ENCODE results near the gene BTK.

BTK gene

GRCh38 chrX:101393530-101394305 lies 7.7 kb upstream of the BTK start:
- DNase-seq (ENCODE audit: low read depth) = no peak

GRCh38 chrX:101391831-101392230 lies 5.8 kb upstream of the BTK start:
- no peak for DNase-seq (ENCODE audit: low read depth)

- peak; percentile 86 for DNase-seq (ENCODE audit: low read depth)
Observed at GRCh38 chrX:101390664-101391525, 4.9 kb upstream of the BTK start, which contains the start of gene RPL36A. TSS of gene RPL36A (plus strand) at chrX:101391011. CDS start at chrX:101391044, 33 bp downstream.

GRCh38 chrX:101388604-101389003 lies 2.6 kb upstream of the BTK start:
- DNase-seq (ENCODE audit: low read depth) = no peak

DNA sequence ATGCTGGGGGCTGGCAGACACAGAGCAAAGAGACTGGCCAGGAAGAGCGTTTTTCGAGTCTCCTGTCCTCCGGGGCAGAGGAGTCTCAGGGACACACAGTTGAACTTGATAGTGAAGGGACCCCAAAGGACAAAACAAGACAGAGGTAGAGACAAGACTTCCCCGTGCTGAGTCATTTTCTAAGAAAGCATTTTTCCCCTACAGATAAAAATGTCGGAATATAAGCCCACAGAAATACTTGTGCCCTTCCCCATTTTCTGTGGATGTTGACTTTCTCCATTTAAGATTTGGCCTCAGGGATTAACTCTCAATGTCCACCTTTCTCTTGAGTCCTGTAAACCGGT lies 523 bp upstream of the BTK start:
- DNase-seq (ENCODE audit: low read depth) = no peak

DNA sequence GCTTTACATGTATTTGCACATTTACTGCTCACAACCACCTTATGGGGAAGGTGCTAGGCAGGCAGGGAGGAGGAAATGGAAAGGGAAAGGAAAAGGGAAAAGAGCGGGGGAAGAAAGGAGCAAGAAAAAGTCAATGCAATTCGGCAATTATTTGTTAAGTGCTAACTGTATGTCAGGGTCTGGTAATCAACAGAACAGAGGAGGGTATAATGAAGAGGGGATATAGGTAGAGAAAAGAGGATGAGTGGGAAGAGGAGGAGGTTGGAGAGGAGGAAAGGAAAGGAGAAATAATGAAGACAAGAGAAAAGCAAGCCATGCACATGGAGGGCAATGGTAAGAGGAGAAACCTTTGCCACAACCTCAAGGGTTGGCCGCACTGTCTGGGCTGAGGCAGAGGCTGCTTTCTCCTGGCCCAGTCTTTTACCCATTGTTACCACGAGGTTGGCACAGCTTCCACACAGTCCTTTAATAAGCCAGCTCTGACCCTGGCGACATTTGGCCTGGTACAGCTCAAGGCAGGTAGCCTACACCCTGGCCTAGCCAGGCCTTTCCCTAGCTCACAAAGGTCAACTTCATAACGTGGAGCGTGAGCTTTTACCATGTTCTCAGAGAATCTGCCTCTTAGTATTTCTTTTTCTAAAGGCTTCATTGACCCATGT lies 836 bp downstream of the BTK start:
- DNase-seq (ENCODE audit: low read depth) = no peak

DNA sequence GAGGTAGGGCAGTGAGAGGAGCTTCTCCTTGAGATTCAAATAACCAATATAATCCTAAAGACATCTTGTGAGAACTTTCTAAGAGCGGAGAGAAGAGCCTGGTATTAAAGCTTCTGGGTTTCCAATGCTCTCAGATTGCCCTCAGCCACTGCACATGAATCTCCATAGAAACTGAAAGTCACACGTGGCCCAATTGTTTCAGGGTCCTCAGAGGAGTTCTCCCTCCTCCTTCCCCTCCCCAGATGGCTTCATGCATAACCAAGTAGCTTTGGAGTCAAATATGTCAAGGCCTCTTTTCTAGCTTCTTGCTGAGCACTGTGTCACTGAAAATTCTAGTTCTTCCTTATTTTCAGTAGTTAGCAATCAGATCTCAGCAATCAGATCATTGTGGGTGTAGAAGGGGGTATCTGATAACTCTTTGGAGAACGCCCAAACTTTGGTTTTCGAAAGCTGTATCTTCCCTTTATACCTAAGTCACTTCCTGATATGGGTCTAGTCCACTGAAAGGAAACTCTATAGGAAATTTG lies 2.2 kb downstream of the BTK start:
- no peak for DNase-seq (ENCODE audit: low read depth)

DNA sequence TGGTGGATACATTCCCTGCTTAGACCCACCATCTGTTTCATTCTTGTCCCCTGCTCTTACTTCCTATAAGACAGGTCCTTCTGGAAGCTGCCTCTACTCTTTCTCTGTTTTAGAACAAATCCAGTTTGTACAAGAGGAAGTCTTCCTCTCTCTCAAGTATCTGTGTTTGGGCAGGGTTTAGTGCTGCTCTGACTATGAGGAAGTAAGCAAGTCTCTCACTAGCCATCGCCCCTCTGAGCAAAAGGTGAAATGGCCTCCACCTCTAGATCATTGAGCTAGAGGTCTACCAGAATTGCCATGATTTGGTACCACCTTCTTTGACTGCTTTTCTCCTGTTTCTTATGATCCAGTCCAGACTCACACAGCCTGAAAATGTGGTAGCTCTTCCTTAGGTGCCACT lies 8.4 kb downstream of the BTK start:
- DNase-seq (ENCODE audit: low read depth) = no peak

GRCh38 chrX:101370888-101371504 lies 15.0 kb downstream of the BTK start:
- no peak for DNase-seq (ENCODE audit: low read depth)

DNA sequence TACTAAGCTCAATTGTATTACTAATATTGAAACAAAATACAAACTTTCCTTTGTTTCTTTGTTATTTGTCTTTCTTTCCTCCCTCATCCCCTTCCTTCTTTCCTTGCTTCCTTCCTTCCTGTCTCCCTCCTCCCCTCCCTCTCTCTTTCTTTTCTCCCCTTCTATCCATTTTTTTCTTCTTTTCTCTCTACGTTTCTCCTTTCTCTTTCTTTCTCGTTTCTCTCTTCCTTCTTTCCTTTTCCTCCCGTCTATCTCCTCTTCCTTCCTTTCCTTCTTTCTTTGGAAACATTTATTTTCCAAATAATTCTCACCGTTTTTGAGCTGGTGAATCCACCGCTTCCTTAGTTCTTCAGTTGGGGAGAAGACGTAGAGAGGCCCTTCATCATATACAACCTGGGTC lies 16.3 kb downstream of the BTK start:
- DNase-seq (ENCODE audit: low read depth) = no peak

DNA sequence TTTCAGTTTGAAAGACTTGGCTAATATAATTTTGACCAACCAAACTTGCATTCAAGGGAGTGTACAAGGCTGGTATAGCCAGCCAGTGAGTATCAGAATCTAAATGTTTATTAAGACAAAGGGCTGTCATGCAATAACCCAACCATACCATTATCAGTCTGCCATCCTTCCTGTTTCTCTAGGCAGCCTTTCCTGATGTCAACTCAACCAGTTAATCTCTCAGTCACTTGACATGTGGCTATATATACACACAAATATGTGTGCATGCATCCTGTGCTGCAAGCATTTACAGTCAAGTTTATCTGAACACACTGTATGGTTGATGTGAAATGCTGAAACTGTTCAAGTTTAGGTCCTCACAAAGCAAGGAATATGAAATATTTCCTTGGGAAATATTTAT lies 17.2 kb downstream of the BTK start:
- no peak for DNase-seq (ENCODE audit: low read depth)

DNA sequence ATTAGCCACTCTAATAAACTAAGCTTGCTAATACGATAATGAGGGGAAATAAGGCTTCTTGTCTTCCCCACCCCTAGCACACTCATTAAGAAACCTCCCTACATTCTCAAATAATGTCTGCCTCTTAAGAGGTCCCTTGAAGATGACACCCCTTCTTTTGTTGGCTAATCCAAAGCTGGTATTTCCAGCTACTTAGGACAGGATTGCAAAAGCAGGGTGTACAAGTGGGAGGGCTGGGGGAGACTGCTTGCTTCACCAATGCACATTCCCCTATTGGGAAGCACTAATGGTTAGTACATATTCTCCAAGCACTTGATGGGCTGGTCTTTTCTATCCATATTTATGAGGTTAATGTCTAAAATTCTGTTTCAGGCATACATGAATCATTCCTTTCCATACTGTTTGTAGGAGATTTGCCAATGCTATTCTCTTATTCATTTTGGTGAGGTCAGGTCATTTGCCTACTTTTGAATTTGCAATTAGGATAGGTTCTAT lies 20.6 kb downstream of the BTK start:
- no peak for DNase-seq (ENCODE audit: low read depth)

DNA sequence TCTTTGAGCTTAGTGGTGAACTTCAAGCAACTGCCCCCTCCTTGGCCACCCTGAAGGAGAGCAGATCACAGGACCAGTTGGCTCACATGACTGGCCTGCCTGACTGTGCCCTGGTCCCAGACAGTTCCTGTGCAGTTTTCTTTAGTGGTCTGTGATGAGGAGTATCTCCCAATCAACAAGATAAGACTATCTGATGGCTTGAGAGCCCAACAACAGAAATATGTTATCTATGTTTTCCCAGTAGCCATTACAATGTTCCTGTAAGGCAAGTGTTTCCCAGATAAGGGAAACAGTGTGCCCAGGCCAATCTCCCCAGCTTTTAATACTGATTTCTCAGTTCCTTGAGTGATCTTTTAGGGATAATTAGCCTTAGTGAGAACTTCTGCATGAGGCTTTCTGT lies 23.2 kb downstream of the BTK start:
- no peak for DNase-seq (ENCODE audit: low read depth)

DNA sequence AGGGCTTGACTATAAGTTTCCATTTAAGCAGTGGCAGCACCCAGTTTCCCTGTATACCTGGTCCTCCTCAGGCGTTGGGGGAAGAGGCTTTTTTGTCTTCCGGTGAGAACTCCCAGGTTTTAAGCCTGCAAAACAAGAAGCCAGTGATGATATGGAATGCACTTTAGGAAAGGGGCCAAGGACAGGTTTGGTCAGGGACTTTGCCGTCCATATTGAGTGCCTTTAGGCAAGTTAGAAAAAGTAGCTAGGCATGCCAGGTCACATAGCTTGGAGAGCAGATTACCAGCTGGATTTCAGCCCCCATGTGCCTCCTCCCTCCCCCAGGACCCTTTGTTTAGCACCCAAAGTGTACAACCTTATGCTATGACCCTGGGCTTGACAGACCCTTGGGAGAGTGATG lies 23.9 kb downstream of the BTK start:
- no peak for DNase-seq (ENCODE audit: low read depth)

GRCh38 chrX:101360390-101360789 lies 25.6 kb downstream of the BTK start:
- no peak for DNase-seq (ENCODE audit: low read depth)

DNA sequence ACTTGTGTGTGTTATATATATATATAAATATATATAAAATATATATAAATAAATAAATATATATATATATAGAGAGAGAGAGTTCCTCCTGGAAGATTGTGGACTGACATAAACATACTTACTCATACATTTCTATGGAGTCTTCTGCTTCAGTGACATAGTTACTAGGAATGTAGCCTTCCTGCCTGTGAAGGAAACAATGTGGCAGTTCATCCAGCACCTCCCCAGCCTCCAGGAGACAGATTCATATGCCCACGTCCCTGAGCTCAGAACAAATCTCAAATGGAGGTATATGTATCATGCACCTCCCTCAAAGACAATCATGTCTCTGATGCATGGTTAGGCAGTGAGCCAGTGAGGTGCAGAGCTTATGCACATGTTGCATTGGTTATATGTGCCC lies 26.0 kb downstream of the BTK start:
- DNase-seq (ENCODE audit: low read depth) = no peak

GRCh38 chrX:101357166-101357795 lies 28.7 kb downstream of the BTK start:
- no peak for DNase-seq (ENCODE audit: low read depth)

DNA sequence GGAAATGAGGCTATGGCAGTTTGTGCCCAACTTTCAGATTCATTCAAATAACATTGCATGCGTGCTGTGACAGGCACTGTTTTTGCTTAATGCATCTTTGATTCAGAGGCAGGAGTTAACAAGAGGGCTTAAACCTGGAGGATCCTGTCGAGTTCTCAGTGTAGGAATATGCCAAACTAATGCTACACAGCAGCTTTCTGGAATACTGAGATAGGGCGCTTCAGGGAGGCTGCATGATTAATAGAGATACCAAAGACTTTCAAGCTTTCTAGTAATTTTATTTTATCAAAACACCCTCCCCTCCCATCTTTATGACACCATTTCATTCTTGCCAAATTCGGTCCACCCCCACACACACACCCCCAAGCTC lies 36.8 kb downstream of the BTK start:
- no peak for DNase-seq (ENCODE audit: low read depth)

- no peak for DNase-seq (ENCODE audit: low read depth)
Observed at GRCh38 chrX:101348452-101349192, 37.4 kb downstream of the BTK start, which contains the start of gene TIMM8A. TSS of gene TIMM8A (minus strand) at chrX:101348742. CDS start at chrX:101348664, 78 bp downstream.

DNA sequence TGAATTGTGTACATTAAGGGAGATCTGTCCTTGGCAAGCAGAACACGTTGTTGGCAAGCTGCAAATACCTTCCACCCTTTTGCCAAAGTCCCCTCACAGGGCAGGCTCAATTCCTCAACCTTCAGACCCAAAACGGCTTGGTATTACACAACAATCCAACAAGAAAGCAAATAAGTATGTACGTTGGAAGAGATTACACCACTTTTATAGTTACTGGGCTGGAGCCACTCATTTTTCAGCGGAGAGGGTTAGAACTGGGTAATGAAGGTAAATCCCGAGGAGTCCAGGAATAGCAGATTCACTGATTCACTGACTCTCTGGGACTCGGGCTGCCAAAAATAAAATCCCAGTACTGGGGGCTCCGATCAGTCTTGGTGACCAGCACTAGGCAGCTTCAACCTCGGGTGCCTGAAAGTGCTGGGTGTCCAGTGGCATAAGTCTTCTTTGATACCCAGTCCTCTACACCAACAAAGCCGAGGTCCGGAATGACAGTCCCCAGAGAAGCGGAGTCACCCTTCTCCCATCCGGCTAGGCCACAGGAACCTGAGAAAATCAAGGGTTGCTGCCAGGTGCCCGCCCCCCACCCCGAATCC lies 38.0 kb downstream of the BTK start:
- no peak for DNase-seq (ENCODE audit: low read depth)

All from CMK (cell line).